Measurements from ENCODE around the gene ANO9. TPM values are rescaled to one million over a fixed set of nuclear protein-coding genes. Genes with fewer than 3 reads are reported as not detected.

Gene ANO9
- total RNA-seq, 1 experiment from 2014 or later = 16.6 TPM

- no peak overlapping the region for H3K4me2 ChIP-seq (ENCODE audit: low read length)
- peaks cover 15% of the 10 kb centered on the region for H3K4me1 ChIP-seq (ENCODE audit: insufficient read depth, low read length)
- H3K9me2 ChIP-seq (replicated peaks; ENCODE audit: low read length) = no peaks in the 10 kb centered on the region
- H3K27ac ChIP-seq (ENCODE audit: low read length) = no peak overlapping the region
- DNase-seq (no peak), ATAC-seq (no peak)
- no TSS peak for BruUV-seq (replicated peaks)
- no peak overlapping the region for H2AFZ ChIP-seq (ENCODE audit: low read length)
- H3K9me3 ChIP-seq (ENCODE audit: low read length) = no peaks in the 10 kb centered on the region
- no peaks in the 10 kb centered on the region for H4K20me1 ChIP-seq (ENCODE audit: low read length)
- POLR2A ChIA-PET (ENCODE audit: unreplicated experiment) = no interaction called here
- no peak for TF ChIP-seq EZH2 (IDR thresholded peaks at IDR 0.05; ENCODE audit: low read length, unreplicated experiment)
- TF ChIP-seq CTCF (conservative IDR thresholded peaks at IDR 0.05; ENCODE audit: low read depth, low read length) = no peak
- TF ChIP-seq EZH2phosphoT487 (IDR thresholded peaks at IDR 0.05; ENCODE audit: borderline replicate concordance, low read length) = no peak
- H3K4me3 ChIP-seq (ENCODE audit: low read length) = no peak overlapping the region
- CTCF ChIA-PET = no interaction called here
- H3K27me3 ChIP-seq (ENCODE audit: low read length) = no peaks in the 10 kb centered on the region
- intact Hi-C loops (cut with micrococcal nuclease) = loop anchor here (10.0 kb wide), 2 partner anchors 48 to 138 kb away; partner anchors contain the start of genes IFITM2 and PKP3
- no peaks in the 10 kb centered on the region for H3K36me3 ChIP-seq (ENCODE audit: low read depth, low read length)
- no peak overlapping the region for H3K9ac ChIP-seq (ENCODE audit: low read length)
- no peaks in the 10 kb centered on the region for H3F3A ChIP-seq (ENCODE audit: low read length, unreplicated experiment)
- 0 out of 2 replicates have a peak, but pooled peaks cover 17% of the 10 kb centered on the region for H3K79me2 ChIP-seq (ENCODE audit: low read length)
Measured at GRCh38 chr11:442611-443081, 835 bp upstream of the ANO9 start.

- no peak overlapping the region; the same call in 1 of the 2 replicates for H3K9ac ChIP-seq (ENCODE audit: low read length)
- H3K36me3 ChIP-seq (ENCODE audit: low read depth, low read length) = no peaks in the 10 kb centered on the region
- peak overlapping the region; percentile 55; the same call in 1 of the 2 replicates for H2AFZ ChIP-seq (ENCODE audit: low read length)
- ATAC-seq (no peak), DNase-seq (no peak)
- H3K4me2 ChIP-seq (ENCODE audit: low read length) = peak overlapping the region; percentile 92
- H3K27ac ChIP-seq (ENCODE audit: low read length) = no peak overlapping the region
- TF ChIP-seq CTCF (conservative IDR thresholded peaks at IDR 0.05; ENCODE audit: low read depth, low read length) = no peak
- no peak for TF ChIP-seq EZH2 (IDR thresholded peaks at IDR 0.05; ENCODE audit: low read length, unreplicated experiment)
- no peak for TF ChIP-seq EZH2phosphoT487 (IDR thresholded peaks at IDR 0.05; ENCODE audit: borderline replicate concordance, low read length)
- 0 out of 2 replicates have a peak, but pooled peaks cover 17% of the 10 kb centered on the region for H3K79me2 ChIP-seq (ENCODE audit: low read length)
- peak overlapping the region; percentile 79 for H3K4me3 ChIP-seq (ENCODE audit: low read length)
- peaks cover 15% of the 10 kb centered on the region for H3K4me1 ChIP-seq (ENCODE audit: insufficient read depth, low read length)
- H4K20me1 ChIP-seq (ENCODE audit: low read length) = no peaks in the 10 kb centered on the region
- POLR2A ChIA-PET (ENCODE audit: unreplicated experiment) = no interaction called here
- no peaks in the 10 kb centered on the region for H3F3A ChIP-seq (ENCODE audit: low read length, unreplicated experiment)
- H3K9me2 ChIP-seq (replicated peaks; ENCODE audit: low read length) = no peaks in the 10 kb centered on the region
- no peaks in the 10 kb centered on the region for H3K27me3 ChIP-seq (ENCODE audit: low read length)
- no TSS peak for BruUV-seq (replicated peaks)
- H3K9me3 ChIP-seq (ENCODE audit: low read length) = no peaks in the 10 kb centered on the region
- CTCF ChIA-PET = no interaction called here
- intact Hi-C loops (cut with micrococcal nuclease) = loop anchor here (10.0 kb wide), 2 partner anchors 46 to 136 kb away; partner anchors contain the start of genes IFITM2 and PKP3
Measured at GRCh38 chr11:441043-441417, 781 bp downstream of the ANO9 start.
